Omental fat pad (tissue), 4 donors: Measurements from ENCODE around the gene NAA11. TPM values are rescaled to one million over a fixed set of nuclear protein-coding genes. Genes with fewer than 3 reads are reported as not detected.

Experiments used
- ATAC-seq: fragments of 150-250 bp; one replicate; pipeline ENCODE4 v1.9.1; 2016; ENCODE audit warnings: mild to moderate bottlenecking, moderate library complexity; ENCODE audit not compliant: low FRiP score
- DNase-seq: peaks from one replicate; pipeline ENCODE4 v3.0.0-alpha.2; 2019; ENCODE audit warnings: low spot score
- total RNA-seq, 4 donors: library from RNA; depleted of rRNA; stranded (reverse); fragments of >200 nt; gene quantifications; one replicate each; pipeline ENCODE4 v1.1.0, GENCODE V29; 2016
- TF ChIP-seq, protein P1 (sequence below), 3 donors: fragments of 450-650 bp; IDR thresholded peaks; one replicate each; pipeline ENCODE4 v1.5.1; 2016 to 2017; ENCODE audit warnings: antibody characterized with exemption in 3 of 3, mild to moderate bottlenecking in 3 of 3, moderate library complexity in 2 of 3

NAA11 gene
- total RNA-seq, 4 donors from 2014 or later: not detected

- TF ChIP-seq, protein P1, sequence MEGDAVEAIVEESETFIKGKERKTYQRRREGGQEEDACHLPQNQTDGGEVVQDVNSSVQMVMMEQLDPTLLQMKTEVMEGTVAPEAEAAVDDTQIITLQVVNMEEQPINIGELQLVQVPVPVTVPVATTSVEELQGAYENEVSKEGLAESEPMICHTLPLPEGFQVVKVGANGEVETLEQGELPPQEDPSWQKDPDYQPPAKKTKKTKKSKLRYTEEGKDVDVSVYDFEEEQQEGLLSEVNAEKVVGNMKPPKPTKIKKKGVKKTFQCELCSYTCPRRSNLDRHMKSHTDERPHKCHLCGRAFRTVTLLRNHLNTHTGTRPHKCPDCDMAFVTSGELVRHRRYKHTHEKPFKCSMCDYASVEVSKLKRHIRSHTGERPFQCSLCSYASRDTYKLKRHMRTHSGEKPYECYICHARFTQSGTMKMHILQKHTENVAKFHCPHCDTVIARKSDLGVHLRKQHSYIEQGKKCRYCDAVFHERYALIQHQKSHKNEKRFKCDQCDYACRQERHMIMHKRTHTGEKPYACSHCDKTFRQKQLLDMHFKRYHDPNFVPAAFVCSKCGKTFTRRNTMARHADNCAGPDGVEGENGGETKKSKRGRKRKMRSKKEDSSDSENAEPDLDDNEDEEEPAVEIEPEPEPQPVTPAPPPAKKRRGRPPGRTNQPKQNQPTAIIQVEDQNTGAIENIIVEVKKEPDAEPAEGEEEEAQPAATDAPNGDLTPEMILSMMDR (IDR thresholded peaks at IDR 0.05): no peak
- DNase-seq: no peak
Observed at GRCh38 chr4:79358438-79358837, 32.6 kb upstream of the NAA11 start.

GRCh38 chr4:79357365-79357764 is 31.5 kb upstream of the NAA11 start:
- TF ChIP-seq, protein P1 (IDR thresholded peaks at IDR 0.05): no peak
- DNase-seq: no peak
- no peak for ATAC-seq

More at GRCh38 chr4:79358438-79358837, 32.6 kb upstream of the NAA11 start:
- ATAC-seq: no peak

GRCh38 chr4:79353075-79353474 is 27.2 kb upstream of the NAA11 start:
- TF ChIP-seq, protein P1 (IDR thresholded peaks at IDR 0.05): no peak
- no peak for ATAC-seq
- no peak for DNase-seq

DNA sequence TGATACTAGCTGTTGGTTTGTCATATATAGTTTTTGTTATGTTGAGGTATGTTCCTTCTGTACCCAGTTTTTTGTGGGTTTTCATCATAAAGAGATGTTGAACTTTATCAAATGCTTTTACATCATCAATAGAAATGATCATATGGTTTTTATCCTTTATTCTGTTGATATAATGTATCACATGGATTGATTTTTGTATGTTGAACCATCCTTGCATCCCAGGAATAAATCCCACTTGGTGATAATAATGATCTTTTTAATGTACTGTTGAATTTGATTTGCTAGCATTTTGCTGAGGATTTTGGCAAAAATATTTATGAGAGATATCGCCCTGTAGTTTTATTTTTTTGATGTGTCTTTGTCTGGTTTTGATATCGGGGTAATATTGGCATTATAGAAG is 22.5 kb upstream of the NAA11 start:
- TF ChIP-seq, protein P1 (IDR thresholded peaks at IDR 0.05): no peak
- DNase-seq: no peak
- no peak for ATAC-seq

DNA sequence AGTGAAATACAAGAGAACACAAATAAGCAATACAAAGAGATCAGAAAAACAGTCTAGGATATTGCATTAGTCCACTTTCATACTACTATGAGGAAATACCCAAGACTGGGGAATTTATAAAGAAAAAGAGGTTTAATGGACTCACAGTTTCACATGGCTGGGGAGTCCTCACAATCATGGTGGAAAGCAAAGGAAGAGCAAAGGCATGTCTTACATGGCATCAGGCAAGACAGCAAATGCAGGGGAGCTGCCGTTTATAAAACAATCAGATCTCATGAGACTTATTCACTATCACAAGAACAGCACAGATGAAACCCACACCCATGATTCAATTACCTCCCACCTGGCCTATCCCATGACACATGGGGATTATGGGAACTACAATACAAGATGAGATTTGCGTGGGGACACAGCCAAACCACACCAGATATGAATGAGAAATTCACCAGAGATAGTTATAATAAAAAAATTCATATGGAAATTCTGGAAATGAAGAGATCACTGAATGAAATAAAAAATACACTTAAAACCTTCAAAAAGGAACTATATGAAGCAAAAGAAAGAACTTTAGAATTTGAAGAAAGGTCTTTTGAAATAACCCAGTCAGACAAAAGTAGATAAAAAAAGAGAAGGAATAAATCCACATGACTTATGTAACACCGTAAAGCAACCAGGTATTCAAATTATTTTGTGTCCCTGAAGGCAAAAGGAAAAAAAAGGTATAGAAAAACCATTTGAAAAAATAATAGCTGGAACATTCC is 16.2 kb upstream of the NAA11 start:
- ATAC-seq (no peak), DNase-seq (no peak)
- TF ChIP-seq, protein P1 (IDR thresholded peaks at IDR 0.05): no peak

- TF ChIP-seq, protein P1 (IDR thresholded peaks at IDR 0.05): no peak
- DNase-seq (no peak), ATAC-seq (no peak)
Observed at GRCh38 chr4:79340568-79340967, 14.7 kb upstream of the NAA11 start.

GRCh38 chr4:79338148-79338547 is 12.3 kb upstream of the NAA11 start:
- no peak for ATAC-seq
- TF ChIP-seq, protein P1 (IDR thresholded peaks at IDR 0.05): no peak

More at GRCh38 chr4:79338148-79338547, 12.3 kb upstream of the NAA11 start:
- DNase-seq: no peak
